OCI-LY1 (cell line): Measurements from ENCODE around the gene TNFRSF6B.

Source experiments
- CTCF ChIP-seq: fragments of 200-600 bp; sonication (generic), shearing (Covaris generic); IDR thresholded peaks from 2 replicates; pipeline ENCODE4 v1.5.1; 2017; ENCODE audit warnings: mild to moderate bottlenecking, antibody characterized with exemption, low read length, moderate library complexity, mixed read lengths
- EZH2 ChIP-seq: fragments of 200-600 bp; sonication (generic), shearing (Covaris generic); IDR thresholded peaks from 2 replicates; pipeline ENCODE4 v1.8.0; 2017; ENCODE audit warnings: borderline replicate concordance, mixed run types, mild to moderate bottlenecking, antibody characterized with exemption, low read length, moderate library complexity, mixed read lengths

- TF ChIP-seq CTCF (no peak), EZH2 (no peak)
These were observed 28.1 kb upstream of the TNFRSF6B start for GRCh38 chr20:63668351-63668750.
